Islet of Langerhans (tissue), 1 donor: ENCODE results near the gene TRIM62.

Source experiments
- FAIRE-seq: peaks from one replicate; lab custom pipeline; 2011; peaks lifted over from hg19 to GRCh38; lab: Jason Lieb, UNC

Gene TRIM62

GRCh38 chr1:33097137-33097611, 84.7 kb downstream of the TRIM62 start:
- no peak for FAIRE-seq

- no peak for FAIRE-seq
These were observed 85.4 kb downstream of the TRIM62 start for GRCh38 chr1:33096363-33097005.
